ENCODE measurements around the gene APBA2.

APBA2 gene

DNA sequence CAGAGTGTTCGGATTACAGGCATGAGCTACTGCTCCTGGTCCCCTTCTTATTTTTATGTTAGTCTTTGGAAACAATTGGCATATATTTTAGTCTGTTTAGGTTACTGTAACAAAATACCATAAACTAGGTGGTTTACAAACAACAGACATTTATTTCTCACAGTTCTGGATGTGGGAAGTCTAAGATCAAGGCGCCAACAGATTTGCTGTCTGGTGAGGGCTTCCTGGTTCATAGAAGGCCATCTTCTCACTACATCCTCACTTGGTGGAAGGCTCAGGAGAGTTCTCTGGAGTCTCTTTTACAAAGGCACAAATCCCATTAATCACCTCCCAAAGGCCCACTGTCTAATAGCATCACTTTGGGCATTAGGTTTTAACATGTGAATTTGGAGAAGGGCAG, 101.0 kb downstream of the APBA2 start:
- Histone ChIP-seq H3K4me1 (ENCODE audit: control insufficient read depth, insufficient read depth, low read length) (peaks cover 7% of the 10 kb centered on the region; the same call in 1 of the 2 replicates), H3K36me3 (ENCODE audit: control insufficient read depth, insufficient read depth, low read length) (no peaks in the 10 kb centered on the region), H3K27me3 (ENCODE audit: control insufficient read depth, insufficient read depth, low read length) (no peaks in the 10 kb centered on the region), H3K27ac (ENCODE audit: low read depth, low read length) (no peak overlapping the region), H3K9me3 (ENCODE audit: control insufficient read depth, insufficient read depth, low read depth, low read length) (no peaks in the 10 kb centered on the region), H3K9ac (ENCODE audit: low read length) (no peak overlapping the region), H3K4me3 (ENCODE audit: low read depth, low read length) (no peak overlapping the region)

DNA sequence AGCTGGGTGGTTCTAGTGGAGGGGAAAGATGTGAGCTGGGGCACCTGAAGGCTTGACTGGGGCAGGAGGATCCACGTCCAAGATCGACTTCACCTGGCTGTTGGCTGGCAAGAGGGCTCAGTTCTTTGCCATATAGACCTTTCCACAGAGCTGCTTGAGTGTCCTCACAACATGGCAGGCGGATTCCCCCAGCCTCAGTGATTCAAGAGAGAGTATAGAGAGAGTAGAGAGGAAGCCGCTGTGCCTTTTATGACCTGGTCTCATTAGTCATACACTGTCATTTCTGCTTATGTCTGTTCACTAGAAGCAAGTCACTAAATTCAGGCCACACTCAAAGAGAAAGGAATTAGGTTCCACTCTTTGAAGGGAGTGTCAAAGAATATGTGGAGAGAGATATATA, 101.6 kb downstream of the APBA2 start:
- no peaks in the 10 kb centered on the region for H3K27me3 ChIP-seq (ENCODE audit: control insufficient read depth, insufficient read depth, low read length)
- no peak overlapping the region for H3K9ac ChIP-seq (ENCODE audit: low read length)
- peaks cover 7% of the 10 kb centered on the region; the same call in 1 of the 2 replicates for H3K4me1 ChIP-seq (ENCODE audit: control insufficient read depth, insufficient read depth, low read length)
- H3K36me3 ChIP-seq (ENCODE audit: control insufficient read depth, insufficient read depth, low read length) = no peaks in the 10 kb centered on the region
- no peak overlapping the region for H3K4me3 ChIP-seq (ENCODE audit: low read depth, low read length)
- H3K27ac ChIP-seq (ENCODE audit: low read depth, low read length) = no peak overlapping the region
- no peaks in the 10 kb centered on the region for H3K9me3 ChIP-seq (ENCODE audit: control insufficient read depth, insufficient read depth, low read depth, low read length)

DNA sequence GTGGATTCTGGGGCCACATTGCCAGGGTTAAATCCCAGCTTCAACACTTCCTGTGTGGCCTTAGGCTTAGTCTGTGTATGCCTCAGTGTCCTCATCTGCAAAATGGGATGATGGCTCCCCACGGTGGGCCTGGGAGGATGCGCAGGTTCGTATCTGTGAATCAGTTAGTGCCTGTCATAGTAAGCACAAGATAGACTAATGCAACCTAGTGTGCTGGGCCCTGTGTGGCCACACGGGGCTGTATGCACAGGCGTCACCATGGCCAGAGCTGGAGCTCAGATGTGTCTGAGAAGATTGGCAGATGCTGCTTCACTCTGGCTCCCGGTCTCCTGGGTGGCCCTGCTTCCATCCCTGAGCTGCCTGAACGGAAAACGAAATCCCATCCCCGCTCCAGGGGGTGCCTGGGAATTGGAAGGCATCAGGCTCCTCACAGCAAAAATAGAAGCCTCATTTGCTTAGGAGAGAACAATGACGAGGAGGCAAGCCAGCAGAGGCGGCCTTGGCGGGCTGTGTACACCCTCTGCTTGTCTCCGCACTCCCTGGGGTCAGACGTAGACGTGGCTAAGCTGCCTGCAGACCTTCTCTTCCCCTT, 103.6 kb downstream of the APBA2 start:
- no peak overlapping the region for H3K4me3 ChIP-seq (ENCODE audit: low read depth, low read length)
- no peak overlapping the region for H3K9ac ChIP-seq (ENCODE audit: low read length)
- H3K4me1 ChIP-seq (ENCODE audit: control insufficient read depth, insufficient read depth, low read length) = peaks cover 17% of the 10 kb centered on the region; the same call in 1 of the 2 replicates
- no peaks in the 10 kb centered on the region for H3K27me3 ChIP-seq (ENCODE audit: control insufficient read depth, insufficient read depth, low read length)
- no peaks in the 10 kb centered on the region for H3K36me3 ChIP-seq (ENCODE audit: control insufficient read depth, insufficient read depth, low read length)
- no peak overlapping the region for H3K27ac ChIP-seq (ENCODE audit: low read depth, low read length)
- no peaks in the 10 kb centered on the region for H3K9me3 ChIP-seq (ENCODE audit: control insufficient read depth, insufficient read depth, low read depth, low read length)

DNA sequence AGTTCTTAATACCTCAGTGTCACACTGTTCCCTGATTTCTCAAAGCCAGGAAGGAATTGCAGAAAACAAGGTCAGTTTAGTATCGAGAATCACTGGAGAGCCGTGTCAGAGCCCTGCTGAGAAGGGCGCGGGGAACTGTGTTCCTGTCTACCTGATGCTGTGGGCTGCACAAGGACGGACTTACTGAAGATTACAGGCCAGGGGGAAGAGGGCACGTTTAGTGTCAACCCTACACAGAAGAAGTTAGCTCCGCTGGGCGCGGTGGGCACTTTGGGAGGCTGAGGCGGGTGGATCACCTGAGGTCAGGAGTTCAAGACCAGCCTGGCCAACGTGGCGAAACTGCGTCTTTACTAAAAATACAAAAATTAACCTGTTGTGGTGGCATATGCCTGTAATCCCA, 104.1 kb downstream of the APBA2 start:
- no peaks in the 10 kb centered on the region for H3K27me3 ChIP-seq (ENCODE audit: control insufficient read depth, insufficient read depth, low read length)

DNA sequence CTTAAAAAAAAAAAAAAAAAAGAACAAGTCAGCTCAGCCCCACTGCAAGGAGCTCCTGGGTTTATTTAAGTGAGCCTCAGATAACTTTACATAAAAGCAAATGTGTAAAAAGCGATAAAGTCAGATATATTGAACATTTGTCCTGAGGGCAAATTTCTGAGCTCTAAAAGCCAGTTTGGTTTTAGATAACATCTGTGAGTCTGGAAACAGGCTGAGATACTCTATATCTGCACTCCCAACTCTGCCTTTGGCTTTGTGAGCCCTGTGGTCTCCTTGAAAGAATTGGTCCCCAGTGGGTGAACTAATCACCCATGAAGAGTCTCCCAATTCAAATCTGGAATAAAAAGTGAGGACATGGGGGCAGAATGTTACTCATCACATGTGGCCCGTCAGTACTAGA, 104.6 kb downstream of the APBA2 start:
- H3K4me3 ChIP-seq (ENCODE audit: low read depth, low read length) = no peak overlapping the region
- no peak overlapping the region for H3K9ac ChIP-seq (ENCODE audit: low read length)
- H3K27me3 ChIP-seq (ENCODE audit: control insufficient read depth, insufficient read depth, low read length) = no peaks in the 10 kb centered on the region
- no peaks in the 10 kb centered on the region for H3K9me3 ChIP-seq (ENCODE audit: control insufficient read depth, insufficient read depth, low read depth, low read length)
- H3K27ac ChIP-seq (ENCODE audit: low read depth, low read length) = no peak overlapping the region
- H3K36me3 ChIP-seq (ENCODE audit: control insufficient read depth, insufficient read depth, low read length) = no peaks in the 10 kb centered on the region
- H3K4me1 ChIP-seq (ENCODE audit: control insufficient read depth, insufficient read depth, low read length) = peaks cover 20% of the 10 kb centered on the region

More for the DNA sequence above, 104.1 kb downstream of the APBA2 start:
- Histone ChIP-seq H3K27ac (ENCODE audit: low read depth, low read length) (no peak overlapping the region), H3K4me3 (ENCODE audit: low read depth, low read length) (no peak overlapping the region), H3K9ac (ENCODE audit: low read length) (no peak overlapping the region), H3K36me3 (ENCODE audit: control insufficient read depth, insufficient read depth, low read length) (no peaks in the 10 kb centered on the region), H3K9me3 (ENCODE audit: control insufficient read depth, insufficient read depth, low read depth, low read length) (no peaks in the 10 kb centered on the region), H3K4me1 (ENCODE audit: control insufficient read depth, insufficient read depth, low read length) (peaks cover 20% of the 10 kb centered on the region)

DNA sequence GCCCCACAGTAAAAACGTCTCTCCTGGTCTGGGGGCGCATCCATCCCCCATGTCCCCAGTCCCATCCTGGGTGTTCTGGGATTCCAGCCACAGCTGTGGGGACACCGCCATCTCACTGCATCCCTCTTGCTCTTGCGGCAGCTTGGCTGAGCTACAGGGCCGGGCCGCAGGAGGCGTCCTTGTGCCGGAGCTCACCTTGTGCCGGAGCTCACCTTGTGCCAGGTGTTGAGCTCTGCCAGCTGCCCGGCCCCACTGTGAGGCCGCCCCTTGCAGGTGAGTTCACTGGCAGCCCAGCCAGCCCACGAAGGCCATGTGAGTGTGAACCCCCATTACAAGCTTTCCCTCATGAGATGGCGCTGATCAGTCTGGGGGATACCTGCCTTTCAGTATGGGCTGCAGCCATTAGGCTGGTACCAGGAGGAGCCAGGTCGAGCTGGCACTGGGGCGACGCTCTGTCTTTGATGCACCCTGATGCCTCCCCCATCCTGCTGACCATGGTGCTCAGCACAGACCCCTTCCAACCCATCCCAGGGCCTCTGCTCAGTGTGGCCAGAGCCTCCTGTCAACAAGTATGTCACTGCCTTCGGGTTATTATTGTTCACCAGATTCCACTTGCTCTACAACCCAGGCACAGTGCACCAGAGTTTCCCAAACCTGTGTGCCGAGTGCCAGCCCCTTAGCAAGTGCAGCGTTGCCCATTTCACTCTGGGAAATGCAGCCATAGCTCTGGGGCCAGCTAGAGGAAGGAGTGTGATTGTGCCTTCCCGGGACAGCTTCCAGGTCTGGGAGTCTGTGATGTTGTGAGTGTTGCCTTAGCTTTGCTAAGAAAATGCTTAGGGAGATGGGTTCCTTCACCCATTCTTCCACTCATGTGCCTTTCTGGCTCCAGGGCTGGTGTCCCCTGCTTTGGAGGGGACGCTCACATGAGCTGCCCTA, 105.7 kb downstream of the APBA2 start:
- Histone ChIP-seq H3K9ac (ENCODE audit: low read length) (no peak overlapping the region), H3K4me1 (ENCODE audit: control insufficient read depth, insufficient read depth, low read length) (peaks cover 23% of the 10 kb centered on the region), H3K27ac (ENCODE audit: low read depth, low read length) (no peak overlapping the region)

DNA sequence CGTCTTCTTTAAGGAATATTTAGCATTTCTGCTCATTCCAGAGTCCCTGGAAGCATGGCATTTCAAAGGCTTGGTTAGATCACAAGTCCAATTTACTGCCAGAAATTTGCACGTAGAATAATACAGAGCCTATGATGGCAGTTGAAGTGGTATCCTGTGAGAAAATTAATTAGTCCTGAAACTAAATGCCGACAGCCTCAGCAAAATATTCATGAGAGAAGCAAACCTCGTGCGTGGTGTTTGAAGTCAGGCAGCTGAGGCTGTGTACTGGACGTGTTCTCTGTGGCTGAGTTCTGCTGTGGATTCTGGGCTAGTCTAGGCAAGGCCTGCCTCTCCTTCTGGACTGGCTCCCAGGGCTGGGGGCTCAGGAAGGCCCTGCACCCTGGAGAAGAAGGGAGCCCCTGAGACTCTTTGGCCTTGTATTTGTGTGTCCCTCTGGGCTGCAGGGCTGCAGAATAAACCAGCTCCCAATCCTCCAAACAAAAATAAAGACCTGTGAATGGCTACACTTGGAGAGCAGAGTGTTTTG, 106.6 kb downstream of the APBA2 start:
- Histone ChIP-seq H3K27ac (ENCODE audit: low read depth, low read length) (no peak overlapping the region), H3K36me3 (ENCODE audit: control insufficient read depth, insufficient read depth, low read length) (no peaks in the 10 kb centered on the region), H3K9ac (ENCODE audit: low read length) (no peak overlapping the region), H3K4me1 (ENCODE audit: control insufficient read depth, insufficient read depth, low read length) (peaks cover 23% of the 10 kb centered on the region), H3K4me3 (ENCODE audit: low read depth, low read length) (no peak overlapping the region), H3K9me3 (ENCODE audit: control insufficient read depth, insufficient read depth, low read depth, low read length) (no peaks in the 10 kb centered on the region), H3K27me3 (ENCODE audit: control insufficient read depth, insufficient read depth, low read length) (no peaks in the 10 kb centered on the region)

More for the DNA sequence above, 105.7 kb downstream of the APBA2 start:
- H3K4me3 ChIP-seq (ENCODE audit: low read depth, low read length) = no peak overlapping the region
- H3K27me3 ChIP-seq (ENCODE audit: control insufficient read depth, insufficient read depth, low read length) = no peaks in the 10 kb centered on the region
- no peaks in the 10 kb centered on the region for H3K9me3 ChIP-seq (ENCODE audit: control insufficient read depth, insufficient read depth, low read depth, low read length)
- no peaks in the 10 kb centered on the region for H3K36me3 ChIP-seq (ENCODE audit: control insufficient read depth, insufficient read depth, low read length)

DNA sequence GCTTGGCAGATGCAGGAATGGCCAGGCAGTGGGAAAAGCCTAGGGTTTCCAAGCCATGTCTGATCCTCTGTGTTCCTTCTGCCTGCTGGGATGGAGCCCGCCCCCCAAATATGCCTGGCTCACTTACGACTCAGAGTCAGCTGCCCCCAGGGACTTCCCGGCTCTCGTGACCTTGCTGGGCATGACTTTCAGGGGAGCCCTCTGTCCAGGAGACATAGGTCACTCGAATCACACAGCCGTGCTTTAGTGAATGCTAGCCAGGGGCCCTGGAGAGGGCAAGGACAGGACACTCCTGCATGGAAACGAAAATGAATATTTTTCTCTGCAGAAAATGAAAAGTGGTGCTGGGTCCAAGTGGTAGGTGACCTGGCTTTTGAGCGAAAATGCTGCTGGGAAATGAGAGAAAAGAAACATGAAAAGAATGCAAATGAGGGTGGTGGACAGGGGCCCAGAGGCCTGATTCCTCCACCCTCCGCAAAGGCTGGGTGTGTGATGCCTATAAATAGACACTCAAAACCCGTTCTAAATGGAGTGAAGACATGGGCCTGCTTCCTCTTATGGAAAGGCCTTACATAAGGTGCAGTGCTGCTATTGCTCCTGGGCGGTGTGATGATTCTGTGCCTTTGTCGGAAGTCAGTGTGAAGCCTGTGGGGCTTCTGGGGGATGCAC, 107.4 kb downstream of the APBA2 start:
- Histone ChIP-seq H3K27ac (ENCODE audit: low read depth, low read length) (no peak overlapping the region), H3K4me3 (ENCODE audit: low read depth, low read length) (no peak overlapping the region), H3K4me1 (ENCODE audit: control insufficient read depth, insufficient read depth, low read length) (peaks cover 23% of the 10 kb centered on the region), H3K9me3 (ENCODE audit: control insufficient read depth, insufficient read depth, low read depth, low read length) (no peaks in the 10 kb centered on the region), H3K9ac (ENCODE audit: low read length) (no peak overlapping the region), H3K36me3 (ENCODE audit: control insufficient read depth, insufficient read depth, low read length) (no peaks in the 10 kb centered on the region), H3K27me3 (ENCODE audit: control insufficient read depth, insufficient read depth, low read length) (no peaks in the 10 kb centered on the region)

DNA sequence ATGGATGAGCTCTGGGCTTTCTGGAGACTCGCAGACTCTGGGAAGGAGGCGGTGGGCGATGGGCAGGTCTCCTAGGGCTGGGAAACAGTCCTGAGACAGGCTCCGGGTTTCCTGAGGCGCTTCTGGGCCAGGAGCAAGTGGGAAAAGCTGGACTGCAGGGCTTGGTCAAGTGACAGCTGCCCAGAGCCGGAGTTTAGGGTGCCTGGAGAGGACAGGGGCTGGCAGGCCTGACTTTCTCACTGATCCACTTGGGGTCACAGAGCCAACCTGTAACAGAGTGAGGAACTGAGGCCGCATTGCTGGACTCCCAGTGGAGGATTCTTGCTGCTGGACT, 107.9 kb downstream of the APBA2 start:
- Histone ChIP-seq H3K4me1 (ENCODE audit: control insufficient read depth, insufficient read depth, low read length) (peaks cover 23% of the 10 kb centered on the region), H3K27me3 (ENCODE audit: control insufficient read depth, insufficient read depth, low read length) (no peaks in the 10 kb centered on the region), H3K36me3 (ENCODE audit: control insufficient read depth, insufficient read depth, low read length) (no peaks in the 10 kb centered on the region), H3K4me3 (ENCODE audit: low read depth, low read length) (no peak overlapping the region), H3K9ac (ENCODE audit: low read length) (no peak overlapping the region), H3K27ac (ENCODE audit: low read depth, low read length) (no peak overlapping the region), H3K9me3 (ENCODE audit: control insufficient read depth, insufficient read depth, low read depth, low read length) (no peaks in the 10 kb centered on the region; the same call in 1 of the 2 replicates)

DNA sequence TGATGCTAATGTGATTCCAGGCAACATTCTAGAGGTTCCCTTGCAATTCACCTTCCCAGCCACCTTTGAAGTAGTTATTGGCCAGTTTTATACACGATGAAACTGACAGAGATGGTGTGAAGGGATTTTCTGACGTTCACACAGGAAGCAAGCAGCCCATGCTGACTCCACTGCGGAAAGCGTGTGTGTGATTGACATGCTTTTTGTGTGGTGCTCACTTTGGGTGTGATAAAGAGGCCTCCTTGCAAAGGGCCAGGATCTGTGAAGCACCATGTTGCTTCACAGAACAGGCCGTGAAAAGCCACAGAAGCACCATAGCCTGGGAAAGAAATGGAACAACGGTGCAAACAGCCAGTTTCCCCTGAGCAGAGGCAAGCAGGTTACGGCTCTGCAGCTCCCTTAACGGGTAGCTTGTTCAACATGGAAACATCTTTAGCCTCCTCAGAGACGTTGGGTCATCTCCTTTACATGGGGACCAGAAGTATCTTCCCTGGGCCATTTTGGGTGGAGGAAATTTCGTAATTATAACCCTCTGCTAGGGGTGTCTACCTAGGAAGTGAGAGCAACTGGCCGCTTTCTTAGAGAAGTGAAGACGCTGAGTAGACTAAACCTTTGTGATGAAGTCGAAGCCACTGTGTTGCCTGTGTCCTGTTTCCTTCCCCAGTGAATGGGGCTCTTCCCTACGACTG, 108.5 kb downstream of the APBA2 start:
- Histone ChIP-seq H3K4me1 (ENCODE audit: control insufficient read depth, insufficient read depth, low read length) (peaks cover 23% of the 10 kb centered on the region), H3K9me3 (ENCODE audit: control insufficient read depth, insufficient read depth, low read depth, low read length) (no peaks in the 10 kb centered on the region; the same call in 1 of the 2 replicates), H3K27me3 (ENCODE audit: control insufficient read depth, insufficient read depth, low read length) (no peaks in the 10 kb centered on the region), H3K27ac (ENCODE audit: low read depth, low read length) (no peak overlapping the region), H3K9ac (ENCODE audit: low read length) (no peak overlapping the region), H3K4me3 (ENCODE audit: low read depth, low read length) (no peak overlapping the region), H3K36me3 (ENCODE audit: control insufficient read depth, insufficient read depth, low read length) (no peaks in the 10 kb centered on the region)
